Natural killer cell treated with Interleukin-12 subunit alpha and Interleukin-12 subunit beta and Interleukin-15 and Interleukin-18, amount 100 ng/mL, for 72 hours (primary cell): Measurements from ENCODE around the gene PPP2R5C. TPM values are rescaled to one million over a fixed set of nuclear protein-coding genes. Genes with fewer than 3 reads are reported as not detected.
A peak's percentile ranks its signal among the peaks of the same experiment; 100 is the strongest.

Experiments used
- ATAC-seq, 2 donors: fragments of 150-1000 bp; cut with Tn5 transposase in 1 of 2; sonication (Bioruptor Pico), chemical (Tn5 transposase) in 1 of 2; 2 replicates each; pipeline ENCODE4 v1.10.0; 2021
- DNase-seq: peaks from one replicate; pipeline ENCODE4 v3.0.0; 2022; ENCODE audit warnings: low spot score
- H3K27ac Mint-ChIP-seq, 2 donors: 1 replicate in 1 of 2; 2 replicates in 1 of 2; pipeline ENCODE4 v1.8.0; 2022; ENCODE audit warnings: mixed read lengths in 2 of 2, mild to moderate bottlenecking in 1 of 2, moderate library complexity in 1 of 2
- H3K27me3 Mint-ChIP-seq, 2 donors: 1 replicate in 1 of 2; 2 replicates in 1 of 2; pipeline ENCODE4 v1.8.0; 2022; ENCODE audit warnings: mixed read lengths in 2 of 2
- H3K36me3 Mint-ChIP-seq: one replicate; pipeline ENCODE4 v1.8.0; 2022; ENCODE audit warnings: mixed read lengths
- H3K4me1 Mint-ChIP-seq, 2 donors: 1 replicate in 1 of 2; 2 replicates in 1 of 2; pipeline ENCODE4 v1.8.0; 2022; ENCODE audit warnings: low read depth in 2 of 2, mixed read lengths in 2 of 2, mild to moderate bottlenecking in 1 of 2
- H3K4me3 Mint-ChIP-seq: one replicate; pipeline ENCODE4 v1.8.0; 2022; ENCODE audit warnings: mixed read lengths
- H3K9me3 Mint-ChIP-seq: 2 replicates; pipeline ENCODE4 v1.8.0; 2022; ENCODE audit warnings: mixed read lengths
- total RNA-seq, 2 donors: library from RNA; stranded (reverse); gene quantifications; one replicate each; pipeline ENCODE4 v1.2.3, GENCODE V29; 2022

PPP2R5C gene
- total RNA-seq, 2 donors from 2014 or later, result 149 to 210 TPM

GRCh38 chr14:101770183-101770582 lies 8.7 kb downstream of the PPP2R5C start:
- H3K27me3 Mint-ChIP-seq, result no peaks in the 10 kb centered on the region
- H3K9me3 Mint-ChIP-seq, result no peaks in the 10 kb centered on the region
- H3K4me3 Mint-ChIP-seq, result no peak overlapping the region
- no peak for ATAC-seq
- H3K27ac Mint-ChIP-seq, result peak overlapping the region in 1 of 2 donors; percentile 70
- peaks cover 21 to 33% of the 10 kb centered on the region in 2 donors for H3K4me1 Mint-ChIP-seq
- peaks cover 8% of the 10 kb centered on the region for H3K36me3 Mint-ChIP-seq
- DNase-seq, result no peak

DNA sequence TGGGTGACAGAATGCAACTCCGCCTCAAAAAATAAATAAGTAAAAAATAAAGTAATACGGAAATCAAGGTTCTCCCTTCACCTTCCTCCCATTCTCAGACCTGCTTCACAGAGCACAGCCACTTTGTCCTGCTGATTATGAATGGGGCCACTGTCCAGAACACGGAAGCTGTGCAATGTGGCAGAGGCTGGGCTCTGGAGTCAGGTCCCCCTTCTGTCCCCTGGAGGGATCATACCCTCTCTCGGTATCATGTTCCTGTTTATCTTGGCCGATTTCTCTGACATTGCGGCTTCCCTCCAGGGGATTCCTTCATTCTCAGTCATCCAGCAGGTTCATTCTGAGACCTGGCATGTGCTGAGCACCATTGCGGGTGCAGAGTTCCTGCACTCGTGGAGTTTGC lies 11.3 kb downstream of the PPP2R5C start:
- no peak overlapping the region for H3K27ac Mint-ChIP-seq
- H3K4me1 Mint-ChIP-seq, result peaks cover 17 to 21% of the 10 kb centered on the region in 2 donors
- H3K27me3 Mint-ChIP-seq, result no peaks in the 10 kb centered on the region
- ATAC-seq (no peak), DNase-seq (no peak)
- H3K9me3 Mint-ChIP-seq, result no peaks in the 10 kb centered on the region
- H3K4me3 Mint-ChIP-seq, result no peak overlapping the region
- no peaks in the 10 kb centered on the region for H3K36me3 Mint-ChIP-seq

DNA sequence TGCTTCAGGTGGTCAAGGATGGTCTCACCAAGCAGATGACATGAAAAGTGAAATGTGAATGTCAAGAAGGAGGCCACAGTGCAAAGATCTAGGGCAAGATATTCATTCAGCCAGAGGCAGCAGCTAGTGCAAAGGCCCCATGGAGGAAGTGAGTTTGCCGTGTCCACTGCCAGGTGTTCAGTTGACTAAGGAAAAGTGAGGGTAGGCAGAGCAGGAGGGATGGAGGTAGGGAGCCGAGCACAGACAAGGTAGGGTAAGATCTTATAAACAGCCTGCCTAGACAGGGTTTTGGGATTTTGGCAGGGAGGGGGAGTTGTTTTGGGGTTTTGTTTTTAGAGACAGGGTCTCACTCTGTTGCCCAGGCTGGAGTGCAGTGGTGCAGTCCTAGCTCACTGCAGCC lies 11.9 kb downstream of the PPP2R5C start:
- no peak overlapping the region for H3K27ac Mint-ChIP-seq
- H3K9me3 Mint-ChIP-seq, result no peaks in the 10 kb centered on the region
- DNase-seq, result no peak
- no peak for ATAC-seq
- no peak overlapping the region for H3K4me3 Mint-ChIP-seq
- H3K36me3 Mint-ChIP-seq, result no peaks in the 10 kb centered on the region
- no peaks in the 10 kb centered on the region for H3K27me3 Mint-ChIP-seq
- peaks cover 18 to 20% of the 10 kb centered on the region in 2 donors for H3K4me1 Mint-ChIP-seq

DNA sequence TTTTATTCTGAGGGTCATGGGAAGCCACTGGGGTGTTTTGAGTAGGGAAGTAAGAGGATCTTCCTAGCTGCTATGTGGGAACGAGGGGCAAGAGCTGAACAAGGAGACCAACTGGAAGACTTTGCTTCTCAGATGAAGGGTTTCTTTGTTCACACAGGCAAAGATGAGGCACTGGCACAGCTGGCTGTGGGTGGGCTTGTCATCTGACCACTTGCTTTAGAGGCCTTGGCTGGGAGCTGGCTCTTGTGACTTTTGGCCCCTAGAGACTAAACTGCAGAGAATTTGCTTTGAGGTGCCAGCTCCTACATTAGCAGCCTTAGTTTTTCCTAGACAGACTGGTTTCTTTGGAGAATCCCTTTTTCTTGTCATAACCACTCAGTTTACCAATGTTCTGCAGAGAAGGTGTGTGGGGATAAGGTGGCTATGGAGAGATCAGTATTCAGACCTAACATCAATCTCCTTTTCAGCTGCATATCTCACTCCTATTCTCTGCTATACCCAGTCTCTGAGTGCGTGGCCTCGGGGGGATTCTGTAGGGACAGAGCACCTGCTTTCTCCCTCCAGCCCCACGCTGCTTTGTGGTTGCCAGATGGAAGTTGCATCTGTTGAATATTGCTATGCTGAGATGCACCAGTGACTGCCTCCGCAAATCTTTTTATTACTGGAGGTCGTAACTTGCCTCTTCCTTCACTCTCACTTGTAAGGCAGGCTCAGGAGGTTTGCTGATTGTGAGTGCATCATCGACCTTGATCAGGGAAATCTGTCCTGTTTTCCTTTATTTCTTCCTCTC lies 12.7 kb downstream of the PPP2R5C start:
- DNase-seq (no peak), ATAC-seq (no peak)
- Mint-ChIP-seq H3K4me3 (no peak overlapping the region), H3K4me1 (peaks cover 23 to 25% of the 10 kb centered on the region in 2 donors), H3K27ac (peak overlapping the region in 1 of 2 donors; percentile 25), H3K9me3 (no peaks in the 10 kb centered on the region), H3K36me3 (no peaks in the 10 kb centered on the region), H3K27me3 (peaks cover 0 to 1% of the 10 kb centered on the region in 2 donors)

DNA sequence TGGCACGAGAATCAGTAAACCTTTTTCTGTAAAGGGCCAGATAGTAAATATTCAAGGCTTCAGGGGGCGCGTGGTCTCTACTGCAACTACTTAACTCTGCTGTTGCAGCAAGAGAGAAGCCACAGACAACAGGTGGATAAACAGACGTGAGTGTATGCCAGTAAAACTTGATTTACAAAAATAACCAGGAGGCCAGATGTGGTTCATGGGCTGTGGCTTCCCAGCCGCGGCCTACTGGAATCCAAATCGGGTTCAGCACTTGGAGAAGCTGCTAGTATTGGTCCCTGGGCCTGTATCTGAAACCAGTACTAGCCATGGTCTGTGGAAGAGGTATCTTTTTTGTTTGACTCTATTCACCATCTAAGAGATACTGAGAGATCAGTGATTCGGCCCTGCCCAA lies 13.3 kb downstream of the PPP2R5C start:
- H3K27me3 Mint-ChIP-seq, result peaks cover 0 to 2% of the 10 kb centered on the region in 2 donors
- H3K4me1 Mint-ChIP-seq, result peaks cover 25 to 30% of the 10 kb centered on the region in 2 donors
- no peaks in the 10 kb centered on the region for H3K36me3 Mint-ChIP-seq
- no peaks in the 10 kb centered on the region for H3K9me3 Mint-ChIP-seq
- ATAC-seq (no peak), DNase-seq (no peak)
- peak overlapping the region in 1 of 2 donors; percentile 25 for H3K27ac Mint-ChIP-seq
- no peak overlapping the region for H3K4me3 Mint-ChIP-seq

DNA sequence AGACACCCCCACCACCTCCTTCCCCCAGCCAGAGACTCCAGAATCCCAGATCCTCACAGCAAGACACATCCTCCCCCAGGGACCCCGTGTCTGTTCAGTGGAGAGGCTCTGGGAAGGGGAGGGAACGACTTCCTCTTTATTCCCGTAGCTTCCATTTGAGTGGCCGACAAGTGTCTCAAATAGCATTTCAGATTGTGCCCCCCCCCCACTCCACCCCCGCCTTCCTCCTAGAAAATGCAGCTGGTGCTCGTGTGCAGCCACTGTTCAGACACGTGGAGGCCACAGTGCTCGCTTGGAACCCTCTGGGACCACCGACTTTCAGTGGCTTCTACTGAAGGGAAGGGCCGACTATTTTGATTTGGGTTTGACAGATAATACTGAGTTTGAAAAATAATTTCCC lies 14.3 kb downstream of the PPP2R5C start:
- Mint-ChIP-seq H3K27ac (peak overlapping the region in 1 of 2 donors; percentile 25), H3K36me3 (no peaks in the 10 kb centered on the region), H3K4me1 (peaks cover 30 to 33% of the 10 kb centered on the region in 2 donors), H3K27me3 (peaks cover 0 to 6% of the 10 kb centered on the region in 2 donors), H3K9me3 (no peaks in the 10 kb centered on the region), H3K4me3 (no peak overlapping the region)
- DNase-seq (no peak), ATAC-seq (no peak)

- Mint-ChIP-seq H3K4me1 (peaks cover 26 to 29% of the 10 kb centered on the region in 2 donors), H3K27ac (no peak overlapping the region), H3K4me3 (no peak overlapping the region), H3K9me3 (no peaks in the 10 kb centered on the region), H3K36me3 (no peaks in the 10 kb centered on the region), H3K27me3 (peaks cover 0 to 6% of the 10 kb centered on the region in 2 donors)
- DNase-seq (no peak), ATAC-seq (no peak)
Measured at GRCh38 chr14:101776344-101776743, 14.8 kb downstream of the PPP2R5C start.

GRCh38 chr14:101780390-101780789 lies 18.9 kb downstream of the PPP2R5C start:
- H3K4me3 Mint-ChIP-seq, result peak overlapping the region; percentile 41
- H3K36me3 Mint-ChIP-seq, result no peaks in the 10 kb centered on the region
- peaks cover 17 to 22% of the 10 kb centered on the region in 2 donors for H3K4me1 Mint-ChIP-seq
- H3K27me3 Mint-ChIP-seq, result peaks cover 0 to 6% of the 10 kb centered on the region in 2 donors
- peak overlapping the region; percentile 4 to 61 for H3K27ac Mint-ChIP-seq
- H3K9me3 Mint-ChIP-seq, result no peaks in the 10 kb centered on the region
- no peak for DNase-seq
- no peak for ATAC-seq

DNA sequence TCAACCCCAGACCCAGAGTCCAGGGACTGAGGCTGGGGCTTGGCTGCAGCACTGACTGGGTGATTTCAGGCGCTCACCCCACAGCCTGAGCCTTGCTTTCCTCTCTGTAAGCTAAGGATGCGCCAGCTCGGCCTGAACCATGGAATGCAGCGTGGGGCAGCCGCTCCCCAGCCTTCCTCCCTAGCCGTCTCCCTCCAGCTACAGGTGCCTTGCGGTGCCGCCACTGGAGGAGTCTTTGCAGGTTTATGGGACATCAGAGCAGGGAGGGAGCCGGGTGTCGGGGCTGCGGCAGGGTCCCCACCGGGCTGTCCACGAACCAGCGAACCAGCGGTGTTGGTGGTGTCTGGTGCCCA lies 19.4 kb downstream of the PPP2R5C start:
- DNase-seq (no peak), ATAC-seq (peak; percentile 12 to 42)
- Mint-ChIP-seq H3K4me1 (peaks cover 17 to 25% of the 10 kb centered on the region in 2 donors), H3K27ac (peak overlapping the region in 1 of 2 donors; percentile 61), H3K27me3 (peaks cover 0 to 6% of the 10 kb centered on the region in 2 donors), H3K4me3 (peak overlapping the region; percentile 41), H3K36me3 (no peaks in the 10 kb centered on the region), H3K9me3 (no peaks in the 10 kb centered on the region)

DNA sequence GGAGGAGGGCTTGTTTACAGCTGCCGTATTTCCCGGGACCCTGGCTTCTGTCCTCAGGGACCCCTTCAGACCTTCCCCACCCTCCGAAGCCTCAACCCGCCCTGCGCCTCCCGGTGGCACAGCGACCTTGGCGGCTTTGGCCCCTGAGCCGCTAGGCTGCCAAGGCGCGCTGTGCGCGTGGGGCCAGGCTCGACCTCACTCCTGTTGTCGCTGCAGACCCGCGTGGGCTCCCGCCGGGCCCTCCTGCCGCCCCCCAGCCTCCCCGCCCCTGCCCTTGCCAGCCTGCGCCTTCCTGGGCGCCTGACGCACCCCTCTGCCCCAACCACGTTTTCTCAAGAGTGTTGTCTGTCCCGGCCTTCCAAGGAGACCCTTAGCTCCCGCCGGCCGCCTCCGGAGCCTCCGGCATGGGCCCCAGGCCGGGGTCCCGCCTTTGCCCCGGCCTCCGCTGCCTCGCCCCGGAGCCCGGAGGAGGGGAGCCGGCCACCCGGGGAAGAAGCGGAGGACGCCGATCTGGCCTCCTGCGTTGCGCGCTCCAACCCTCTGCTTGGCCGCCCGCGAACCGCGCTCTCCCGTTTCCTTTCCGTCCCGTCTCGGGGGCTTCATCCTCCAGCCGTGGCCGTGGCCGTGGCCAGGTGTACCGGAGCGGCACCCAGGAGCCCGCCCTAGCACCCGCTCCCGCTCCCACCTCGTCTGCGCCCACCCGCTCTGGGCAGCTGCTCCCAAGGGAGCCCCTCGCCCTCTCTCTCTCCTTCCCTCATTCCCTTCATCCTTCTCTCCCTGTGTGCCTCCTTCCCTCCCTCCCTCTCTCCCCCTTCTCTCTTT lies 19.9 kb downstream of the PPP2R5C start:
- peaks cover 0 to 6% of the 10 kb centered on the region in 2 donors for H3K27me3 Mint-ChIP-seq
- no peaks in the 10 kb centered on the region for H3K36me3 Mint-ChIP-seq
- no peak overlapping the region for H3K27ac Mint-ChIP-seq
- ATAC-seq (peak; percentile 73 to 76), DNase-seq (peak; percentile 71)
- peak overlapping the region; percentile 41 for H3K4me3 Mint-ChIP-seq
- H3K9me3 Mint-ChIP-seq, result no peaks in the 10 kb centered on the region
- H3K4me1 Mint-ChIP-seq, result peaks cover 17 to 25% of the 10 kb centered on the region in 2 donors

GRCh38 chr14:101783260-101784016 lies 21.9 kb downstream of the PPP2R5C start:
- H3K4me3 Mint-ChIP-seq, result no peak overlapping the region
- peak overlapping the region in 1 of 2 donors; percentile 24 for H3K27ac Mint-ChIP-seq
- no peak for ATAC-seq
- H3K36me3 Mint-ChIP-seq, result no peaks in the 10 kb centered on the region
- no peak for DNase-seq
- peaks cover 0 to 6% of the 10 kb centered on the region in 2 donors for H3K27me3 Mint-ChIP-seq
- no peaks in the 10 kb centered on the region for H3K9me3 Mint-ChIP-seq
- H3K4me1 Mint-ChIP-seq, result peaks cover 12 to 21% of the 10 kb centered on the region in 2 donors

- Mint-ChIP-seq H3K4me1 (peaks cover 5 to 16% of the 10 kb centered on the region in 2 donors), H3K4me3 (no peak overlapping the region), H3K27ac (no peak overlapping the region), H3K9me3 (no peaks in the 10 kb centered on the region), H3K27me3 (peaks cover 0 to 3% of the 10 kb centered on the region in 2 donors), H3K36me3 (no peaks in the 10 kb centered on the region)
- no peak for ATAC-seq
- DNase-seq, result no peak
Measured at GRCh38 chr14:101784631-101785030, 23.1 kb downstream of the PPP2R5C start.

DNA sequence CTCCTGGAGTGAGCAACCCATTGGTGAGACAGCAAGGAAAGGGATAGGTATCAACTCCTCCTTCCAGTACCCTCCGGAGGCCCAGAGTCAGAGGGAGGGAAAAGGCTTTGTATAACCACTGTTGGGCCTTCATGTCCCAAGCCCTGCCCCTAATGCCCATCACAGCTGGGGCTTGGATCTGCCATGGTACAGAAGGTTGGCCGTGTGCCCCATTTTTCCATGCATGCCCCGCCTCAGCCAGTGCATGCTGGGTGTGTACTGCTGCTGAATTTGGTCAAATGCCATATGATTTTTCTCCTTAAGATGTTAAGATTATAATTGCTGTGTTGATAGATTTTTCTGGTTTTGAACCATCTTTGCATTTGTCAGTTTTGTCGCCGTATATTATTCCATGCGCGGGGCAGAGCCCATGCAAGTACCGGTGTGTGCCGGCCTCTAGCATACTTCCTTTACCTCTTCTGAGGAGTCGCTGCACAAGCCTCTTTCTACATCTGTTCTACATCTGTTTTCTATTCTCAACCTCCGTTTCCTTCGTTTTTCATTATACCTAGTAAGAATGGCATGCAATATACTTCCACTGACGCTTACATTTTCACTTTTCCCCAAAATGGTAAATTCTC lies 26.6 kb downstream of the PPP2R5C start:
- Mint-ChIP-seq H3K27me3 (no peaks in the 10 kb centered on the region), H3K27ac (peak overlapping the region in 1 of 2 donors; percentile 8), H3K36me3 (no peaks in the 10 kb centered on the region), H3K4me3 (no peak overlapping the region), H3K9me3 (no peaks in the 10 kb centered on the region), H3K4me1 (peaks cover 15 to 32% of the 10 kb centered on the region in 2 donors)
- no peak for DNase-seq
- ATAC-seq, result no peak
